Measurements from ENCODE around the gene BPNT1.
"Not testable (repeated sequence)": the region's sequence is repeated elsewhere in the genome, so short reads cannot be mapped to it uniquely, and the experiment has no call there.

BPNT1 gene

DNA sequence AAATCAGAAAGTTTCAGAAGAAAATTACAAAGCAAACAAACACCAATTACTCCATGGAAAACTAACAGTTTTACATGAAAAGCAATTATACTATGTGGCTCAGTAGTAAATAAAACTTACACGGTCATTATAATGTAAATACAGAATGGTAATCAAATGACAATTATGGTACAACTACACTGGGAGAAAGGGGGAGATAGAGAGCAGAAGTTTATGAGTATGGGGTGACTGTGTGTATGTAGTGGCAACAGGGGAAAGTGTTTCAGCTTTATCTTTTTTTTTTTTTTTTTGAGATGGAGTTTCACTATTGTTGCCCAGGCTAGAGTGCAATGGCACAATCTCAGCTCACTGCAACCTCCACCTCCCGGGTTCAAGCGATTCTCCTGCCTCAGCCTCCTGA lies 51.8 kb downstream of the BPNT1 start:
- not testable (repeated sequence) for H3K4me1 ChIP-seq (ENCODE audit: control insufficient read depth, low read depth, low read length); H3K27ac ChIP-seq (ENCODE audit: low read length); H3K4me3 ChIP-seq (ENCODE audit: low read length); H3K9ac ChIP-seq (ENCODE audit: low read length); H3K27me3 ChIP-seq (ENCODE audit: control insufficient read depth, insufficient read depth, low read length); H3K9me3 ChIP-seq (ENCODE audit: control insufficient read depth, low read depth, low read length)
- H3K36me3 ChIP-seq (ENCODE audit: control insufficient read depth, low read depth, low read length), result peaks cover 30% of the 10 kb centered on the region

DNA sequence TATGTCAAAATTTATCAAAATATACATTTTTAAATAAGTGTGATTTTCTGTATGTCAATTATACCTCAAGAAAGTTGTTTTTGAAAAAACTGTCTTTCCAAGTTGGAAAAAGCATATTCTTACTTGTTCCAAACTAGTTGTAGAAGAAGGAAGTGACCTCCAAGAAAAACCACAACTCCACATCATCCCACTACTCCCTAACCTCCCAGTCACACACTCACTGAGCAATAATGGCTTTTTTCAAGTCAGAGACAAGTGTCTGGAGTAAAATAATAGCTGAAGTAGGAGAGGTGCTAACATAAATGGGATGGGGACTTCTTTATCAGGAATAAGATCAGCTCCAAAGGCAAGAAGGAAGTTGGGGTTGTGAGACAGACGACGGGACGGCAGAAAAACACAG lies 56.7 kb downstream of the BPNT1 start:
- H3K4me3 ChIP-seq (ENCODE audit: low read length), result no peak overlapping the region
- H3K36me3 ChIP-seq (ENCODE audit: control insufficient read depth, low read depth, low read length), result peaks cover 43% of the 10 kb centered on the region
- no peak overlapping the region for H3K27ac ChIP-seq (ENCODE audit: low read length)
- H3K4me1 ChIP-seq (ENCODE audit: control insufficient read depth, low read depth, low read length), result no peaks in the 10 kb centered on the region
- no peaks in the 10 kb centered on the region for H3K9me3 ChIP-seq (ENCODE audit: control insufficient read depth, low read depth, low read length)
- H3K27me3 ChIP-seq (ENCODE audit: control insufficient read depth, insufficient read depth, low read length), result no peaks in the 10 kb centered on the region
- H3K9ac ChIP-seq (ENCODE audit: low read length), result no peak overlapping the region

DNA sequence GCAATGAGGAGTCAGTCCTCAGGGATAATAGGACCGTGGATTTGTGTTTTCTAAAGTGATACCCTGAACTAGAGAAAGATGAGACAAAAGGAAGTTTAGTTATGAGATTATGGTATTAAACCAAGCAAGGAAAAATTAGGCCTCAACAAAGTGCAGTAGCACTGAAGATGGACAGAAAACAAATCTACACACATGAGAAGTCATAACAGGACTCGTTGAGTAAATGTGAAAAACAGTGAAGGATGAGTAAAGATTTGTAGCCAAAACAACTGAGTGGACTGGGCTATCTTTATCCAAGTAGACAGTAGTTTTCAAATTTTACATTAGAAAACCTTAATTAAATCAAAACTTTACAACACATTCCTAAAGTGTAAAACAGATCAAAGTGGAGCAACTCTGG lies 58.3 kb downstream of the BPNT1 start:
- Histone ChIP-seq H3K36me3 (ENCODE audit: control insufficient read depth, low read depth, low read length) (peaks cover 43% of the 10 kb centered on the region), H3K27me3 (ENCODE audit: control insufficient read depth, insufficient read depth, low read length) (no peaks in the 10 kb centered on the region), H3K4me1 (ENCODE audit: control insufficient read depth, low read depth, low read length) (no peaks in the 10 kb centered on the region), H3K9me3 (ENCODE audit: control insufficient read depth, low read depth, low read length) (no peaks in the 10 kb centered on the region), H3K9ac (ENCODE audit: low read length) (no peak overlapping the region), H3K4me3 (ENCODE audit: low read length) (no peak overlapping the region), H3K27ac (ENCODE audit: low read length) (no peak overlapping the region)

DNA sequence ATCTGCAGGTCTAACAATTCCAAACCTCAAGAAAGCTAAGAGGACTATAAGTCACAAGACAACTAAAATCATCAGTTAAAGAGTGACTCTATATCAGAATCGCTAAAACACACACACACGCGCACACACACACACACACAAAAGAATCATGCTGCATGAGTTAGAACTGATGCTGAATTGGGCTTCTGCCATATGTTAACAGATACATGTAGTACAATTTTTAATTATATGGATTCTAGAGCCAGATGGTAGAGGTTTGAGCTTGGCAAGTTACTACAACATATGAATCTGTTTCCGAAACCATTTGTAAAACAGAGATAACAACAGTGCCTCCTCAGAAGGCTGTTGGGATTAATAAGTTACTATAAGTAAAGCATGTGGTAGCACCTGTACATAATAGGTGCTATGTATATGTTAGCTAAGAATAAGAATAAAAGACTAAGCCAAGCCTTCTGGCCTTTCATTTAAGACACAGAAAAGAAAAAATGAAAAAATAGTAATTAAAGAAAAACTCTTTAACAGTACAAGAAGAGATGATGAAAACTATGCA lies 61.2 kb downstream of the BPNT1 start:
- H3K9me3 ChIP-seq (ENCODE audit: control insufficient read depth, low read depth, low read length), result no peaks in the 10 kb centered on the region
- H3K9ac ChIP-seq (ENCODE audit: low read length), result no peak overlapping the region
- H3K4me1 ChIP-seq (ENCODE audit: control insufficient read depth, low read depth, low read length), result no peaks in the 10 kb centered on the region
- H3K27ac ChIP-seq (ENCODE audit: low read length), result no peak overlapping the region
- no peak overlapping the region for H3K4me3 ChIP-seq (ENCODE audit: low read length)
- no peaks in the 10 kb centered on the region for H3K27me3 ChIP-seq (ENCODE audit: control insufficient read depth, insufficient read depth, low read length)
- H3K36me3 ChIP-seq (ENCODE audit: control insufficient read depth, low read depth, low read length), result peaks cover 50% of the 10 kb centered on the region

DNA sequence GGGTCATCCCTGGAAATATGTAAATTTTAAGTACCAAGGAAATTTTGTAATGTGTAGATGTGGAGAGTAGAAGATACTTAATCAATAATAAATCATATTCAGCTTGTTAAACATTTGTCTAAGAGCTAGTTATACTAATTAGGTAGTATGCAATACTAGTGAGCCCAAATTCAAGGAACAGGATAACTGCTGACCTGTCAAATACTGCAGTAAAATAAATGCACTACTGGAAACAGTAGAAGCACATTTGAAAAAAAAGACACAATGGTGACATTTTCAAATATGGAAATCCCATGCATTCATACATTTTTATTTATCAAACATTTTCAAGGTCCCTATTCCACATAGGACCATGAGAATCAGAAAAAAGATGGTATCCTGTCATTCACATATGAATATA lies 70.5 kb downstream of the BPNT1 start:
- Histone ChIP-seq H3K4me1 (ENCODE audit: control insufficient read depth, low read depth, low read length) (no peaks in the 10 kb centered on the region), H3K27ac (ENCODE audit: low read length) (no peak overlapping the region), H3K4me3 (ENCODE audit: low read length) (no peak overlapping the region), H3K9me3 (ENCODE audit: control insufficient read depth, low read depth, low read length) (no peaks in the 10 kb centered on the region), H3K36me3 (ENCODE audit: control insufficient read depth, low read depth, low read length) (peaks cover 71% of the 10 kb centered on the region), H3K9ac (ENCODE audit: low read length) (no peak overlapping the region), H3K27me3 (ENCODE audit: control insufficient read depth, insufficient read depth, low read length) (no peaks in the 10 kb centered on the region)

DNA sequence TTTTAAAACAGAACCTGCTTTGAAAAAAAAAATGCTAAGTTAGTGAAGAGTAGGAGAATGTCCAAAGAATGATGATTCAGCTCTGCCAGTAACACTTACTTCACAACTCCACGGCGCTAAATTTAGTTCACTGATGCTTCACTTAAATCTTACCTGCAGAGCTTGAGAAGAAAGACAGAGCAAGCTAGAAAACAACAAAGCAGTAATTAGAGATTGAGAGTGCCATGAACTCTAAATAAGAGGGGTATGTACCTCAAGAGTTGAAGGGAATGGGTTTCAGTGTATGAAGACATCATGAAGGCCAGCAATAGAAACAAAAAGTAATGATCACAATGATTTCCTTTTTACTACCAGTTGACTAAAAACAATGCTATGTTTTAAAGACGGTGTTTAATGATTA lies 76.1 kb downstream of the BPNT1 start:
- H3K36me3 ChIP-seq (ENCODE audit: control insufficient read depth, low read depth, low read length), result peaks cover 55% of the 10 kb centered on the region

DNA sequence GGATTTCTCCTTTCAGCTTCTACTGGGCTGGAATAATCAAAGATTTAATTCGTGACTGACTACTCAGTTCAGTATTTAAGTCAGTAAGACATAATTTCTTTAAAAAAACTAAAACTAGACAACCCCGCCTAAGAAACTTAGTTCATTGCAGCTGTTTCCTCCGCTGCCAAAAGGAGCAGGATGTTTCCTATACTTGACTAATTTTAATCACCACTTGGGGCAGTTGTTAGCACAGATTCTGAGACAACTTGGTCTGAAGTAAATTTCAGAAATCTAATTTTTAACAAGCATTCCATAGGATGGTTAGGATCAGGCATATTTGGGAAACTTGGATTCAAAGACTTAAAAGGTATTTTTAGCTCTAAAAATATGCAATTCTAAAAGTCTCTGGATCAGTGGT lies 77.3 kb downstream of the BPNT1 start:
- H3K27me3 ChIP-seq (ENCODE audit: control insufficient read depth, insufficient read depth, low read length), result no peaks in the 10 kb centered on the region
- H3K36me3 ChIP-seq (ENCODE audit: control insufficient read depth, low read depth, low read length), result peaks cover 43% of the 10 kb centered on the region
- no peak overlapping the region for H3K9ac ChIP-seq (ENCODE audit: low read length)
- no peaks in the 10 kb centered on the region for H3K9me3 ChIP-seq (ENCODE audit: control insufficient read depth, low read depth, low read length)
- no peak overlapping the region for H3K4me3 ChIP-seq (ENCODE audit: low read length)
- no peak overlapping the region for H3K27ac ChIP-seq (ENCODE audit: low read length)
- no peaks in the 10 kb centered on the region for H3K4me1 ChIP-seq (ENCODE audit: control insufficient read depth, low read depth, low read length)

More for the DNA sequence above, 76.1 kb downstream of the BPNT1 start:
- H3K9ac ChIP-seq (ENCODE audit: low read length), result no peak overlapping the region
- no peaks in the 10 kb centered on the region for H3K27me3 ChIP-seq (ENCODE audit: control insufficient read depth, insufficient read depth, low read length)
- no peak overlapping the region for H3K4me3 ChIP-seq (ENCODE audit: low read length)
- no peaks in the 10 kb centered on the region for H3K9me3 ChIP-seq (ENCODE audit: control insufficient read depth, low read depth, low read length)
- H3K27ac ChIP-seq (ENCODE audit: low read length), result no peak overlapping the region
- H3K4me1 ChIP-seq (ENCODE audit: control insufficient read depth, low read depth, low read length), result no peaks in the 10 kb centered on the region

DNA sequence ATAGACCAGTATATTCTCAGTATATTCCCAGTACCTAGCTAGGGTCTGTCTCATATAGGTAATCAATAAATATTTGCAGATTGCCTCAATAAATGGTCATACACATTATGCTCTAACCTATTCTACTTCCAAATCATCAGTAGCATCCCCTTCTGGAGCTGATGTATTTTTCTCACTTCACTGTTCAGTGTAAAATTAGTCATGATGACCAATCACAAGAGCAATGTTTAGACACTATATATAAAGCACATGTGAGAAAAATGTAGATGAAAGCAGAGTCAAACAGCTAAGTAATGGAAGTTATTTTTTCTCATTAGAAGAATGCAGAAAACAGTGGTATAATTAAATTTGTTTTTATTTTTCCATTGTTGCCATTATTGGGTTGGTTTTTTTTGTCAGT lies 78.0 kb downstream of the BPNT1 start:
- no peak overlapping the region for H3K4me3 ChIP-seq (ENCODE audit: low read length)
- H3K9ac ChIP-seq (ENCODE audit: low read length), result no peak overlapping the region
- no peaks in the 10 kb centered on the region for H3K4me1 ChIP-seq (ENCODE audit: control insufficient read depth, low read depth, low read length)
- H3K27ac ChIP-seq (ENCODE audit: low read length), result no peak overlapping the region
- H3K27me3 ChIP-seq (ENCODE audit: control insufficient read depth, insufficient read depth, low read length), result no peaks in the 10 kb centered on the region
- no peaks in the 10 kb centered on the region for H3K9me3 ChIP-seq (ENCODE audit: control insufficient read depth, low read depth, low read length)
- peaks cover 42% of the 10 kb centered on the region for H3K36me3 ChIP-seq (ENCODE audit: control insufficient read depth, low read depth, low read length)
